ENCODE measurements around the gene PBX2. TPM values are rescaled to one million over a fixed set of nuclear protein-coding genes. Genes with fewer than 3 reads are reported as not detected.

PBX2 gene
- total RNA-seq, 1 experiment from 2014 or later = 176 TPM

- H3K27me3 Mint-ChIP-seq (ENCODE audit: low read depth) = peaks cover 19% of the 10 kb centered on the region
- no peak for TF ChIP-seq CTCF (conservative IDR thresholded peaks at IDR 0.05)
- Histone ChIP-seq H3K4ac (ENCODE audit: low read depth, low read length) (no peak within 1 kb of the TSS), H2AK5ac (ENCODE audit: insufficient read length, low read length) (no peak within 1 kb of the TSS), H3K79me1 (ENCODE audit: insufficient read depth, low read depth, low read length, poor library complexity, severe bottlenecking) (no peaks in the 10 kb centered on the region), H3K9ac (ENCODE audit: extremely low read depth, insufficient read length, low read length) (no peak within 1 kb of the TSS), H4K8ac (replicated peaks; ENCODE audit: insufficient read length, low read depth, low read length) (no peak within 1 kb of the TSS), H4K20me1 (ENCODE audit: control insufficient read depth, insufficient read depth, insufficient read length) (no peaks in the 10 kb centered on the region), H2AFZ (ENCODE audit: low read length) (no peak within 1 kb of the TSS), H2BK5ac (ENCODE audit: insufficient read length, low read length) (no peak within 1 kb of the TSS), H2BK15ac (ENCODE audit: low read depth, low read length) (no peak within 1 kb of the TSS), H3K4me1 (ENCODE audit: insufficient read depth, low read length) (0 out of 2 replicates have a peak, but pooled peaks cover 6% of the 10 kb centered on the region), H3K27ac (ENCODE audit: insufficient read length, low read depth, low read length) (no peak within 1 kb of the TSS), H2BK120ac (ENCODE audit: low read depth, low read length, poor library complexity, severe bottlenecking) (no peak within 1 kb of the TSS), H3K23ac (ENCODE audit: insufficient read length, low read depth, low read length) (no peak within 1 kb of the TSS), H4K91ac (ENCODE audit: insufficient read length, low read depth, low read length) (no peak within 1 kb of the TSS), H2BK12ac (ENCODE audit: insufficient read length, low read depth, low read length) (no peak within 1 kb of the TSS), H3K9me3 (ENCODE audit: control insufficient read depth, low read depth, low read length) (no peaks in the 10 kb centered on the region), H3K56ac (ENCODE audit: insufficient read length, low read depth, low read length) (no peak within 1 kb of the TSS), H3K23me2 (ENCODE audit: insufficient read length, low read depth, low read length, poor library complexity, severe bottlenecking) (no peaks in the 10 kb centered on the region), H3K4me2 (ENCODE audit: insufficient read depth, insufficient read length, low read length) (no peak within 1 kb of the TSS), H3T11ph (ENCODE audit: low read length) (no peak within 1 kb of the TSS), H3K27me3 (ENCODE audit: insufficient read depth, low read length) (no peaks in the 10 kb centered on the region), H3K18ac (ENCODE audit: insufficient read length, low read depth, low read length) (no peak within 1 kb of the TSS), H3K79me2 (ENCODE audit: insufficient read depth, low read length) (no peaks in the 10 kb centered on the region), H2BK20ac (ENCODE audit: low read depth, low read length, poor library complexity, severe bottlenecking) (no peak within 1 kb of the TSS), H3K14ac (ENCODE audit: insufficient read depth, low read length) (no peak within 1 kb of the TSS; the same call in 1 of the 2 replicates), H4K5ac (ENCODE audit: insufficient read length, low read depth, low read length) (no peak within 1 kb of the TSS)
- H3K27ac Mint-ChIP-seq = no peak within 1 kb of the TSS; a peak in 1 of 7 replicates
- no peak for DNase-seq
- H3K9me3 Mint-ChIP-seq = no peaks in the 10 kb centered on the region
- H3K4me3 Mint-ChIP-seq = no peak within 1 kb of the TSS
- no peaks in the 10 kb centered on the region for H3K36me3 Mint-ChIP-seq (ENCODE audit: insufficient read depth in 1 of 3, low read depth in 3 of 3)
- peaks cover 18% of the 10 kb centered on the region in 2 experiments for H3K4me1 Mint-ChIP-seq
- WGBS (ENCODE audit: extremely low coverage, insufficient read length, low lambda C conversion rate) = no CpG with 5 or more reads among the region's 20 CpGs
Observed at GRCh38 chr6:32223258-32224235, 33.5 kb upstream of the PBX2 start, which contains the start of gene NOTCH4. Gene NOTCH4, minus strand, starts transcription at chr6:32224067. Its CDS starts 139 bp downstream, at chr6:32223928.
